CD8-positive, alpha-beta memory T cell (primary cell): ENCODE results near the gene NEU1. TPM values are rescaled to one million over a fixed set of nuclear protein-coding genes. Genes with fewer than 3 reads are reported as not detected.

Experiments
- CTCF ChIA-PET: fragments of 350-600 bp; sonication (Branson Sonifier 250); formaldehyde crosslinking; loops from one replicate; lab custom pipeline; 2021; ENCODE audit warnings: antibody characterized with exemption; lab: Charles Lee
- POLR2A ChIA-PET: fragments of 350-600 bp; sonication (Branson Sonifier 250); formaldehyde crosslinking; loops from one replicate; lab custom pipeline; 2021; ENCODE audit warnings: antibody characterized with exemption; lab: Charles Lee
- DNase-seq, 5 donors: peaks; one replicate each; pipeline versions ENCODE4 v3.0.0 to v3.0.0-alpha.2; 2020 to 2022; ENCODE audit warnings: mixed read lengths in 1 of 5
- H3K27ac ChIP-seq: one replicate; pipeline ENCODE4 v1.7.0; 2013; ENCODE audit warnings: low read depth, mild to moderate bottlenecking, low read length, moderate library complexity
- H3K27me3 ChIP-seq: 2 replicates; pipeline ENCODE4 v1.7.0; 2013; ENCODE audit warnings: low read length, mild to moderate bottlenecking; ENCODE audit not compliant: insufficient read depth, poor library complexity, severe bottlenecking
- H3K36me3 ChIP-seq: 2 replicates; pipeline ENCODE4 v1.7.0; 2013; ENCODE audit warnings: mild to moderate bottlenecking, low read length, moderate library complexity; ENCODE audit not compliant: insufficient read depth
- H3K4me1 ChIP-seq: 2 replicates; pipeline ENCODE4 v1.7.0; 2013; ENCODE audit warnings: mild to moderate bottlenecking, low read length, moderate library complexity; ENCODE audit not compliant: insufficient read depth
- H3K4me3 ChIP-seq: 2 replicates; pipeline ENCODE4 v1.7.0; 2013; ENCODE audit warnings: mild to moderate bottlenecking, low read length
- H3K9me3 ChIP-seq: 2 replicates; pipeline ENCODE4 v1.7.0; 2013; ENCODE audit warnings: mild to moderate bottlenecking, low read length
- H3K27ac Mint-ChIP-seq, 8 donors: one replicate each; pipeline ENCODE4 v1.8.0; 2020 to 2021; ENCODE audit warnings: mixed read lengths in 8 of 8, mild to moderate bottlenecking in 6 of 8, inconsistent platforms in 3 of 8, moderate library complexity in 3 of 8
- H3K27me3 Mint-ChIP-seq, 2 donors: one replicate each; pipeline ENCODE4 v1.8.0; 2020 to 2021; ENCODE audit warnings: mixed read lengths in 2 of 2, mild to moderate bottlenecking in 1 of 2, moderate library complexity in 1 of 2
- H3K36me3 Mint-ChIP-seq, 3 donors: one replicate each; pipeline ENCODE4 v1.8.0; 2020 to 2021; ENCODE audit warnings: mixed read lengths in 3 of 3, inconsistent platforms in 1 of 3, mild to moderate bottlenecking in 1 of 3
- H3K4me1 Mint-ChIP-seq, 3 donors: one replicate each; pipeline ENCODE4 v1.8.0; 2020 to 2021; ENCODE audit warnings: mixed read lengths in 3 of 3, inconsistent platforms in 1 of 3, mild to moderate bottlenecking in 1 of 3
- H3K4me3 Mint-ChIP-seq, 7 donors: one replicate each; pipeline ENCODE4 v1.8.0; 2020 to 2021; ENCODE audit warnings: mixed read lengths in 7 of 7, mild to moderate bottlenecking in 6 of 7, moderate library complexity in 4 of 7, inconsistent platforms in 2 of 7
- H3K9me3 Mint-ChIP-seq, 5 donors: one replicate each; pipeline ENCODE4 v1.8.0; 2020 to 2022; ENCODE audit warnings: mixed read lengths in 5 of 5, mild to moderate bottlenecking in 3 of 5, moderate library complexity in 2 of 5, inconsistent platforms in 1 of 5
- polyA plus RNA-seq: library from polyadenylated mRNA; unstranded; fragments of 300-500 nt; fragmentation: Illumina TruSeq; gene quantifications from one replicate; pipeline ENCODE4 v1.2.3, GENCODE V29; 2021
- total RNA-seq, 2 experiments: library from RNA; stranded (reverse); gene quantifications; one replicate each; pipeline ENCODE4 v1.2.3, GENCODE V29; 2021

The NEU1 gene
- total and polyA plus RNA-seq, 3 experiments from 2014 or later: 19.0 to 25.0 (median 19.4) TPM

- Mint-ChIP-seq H3K4me1 (peaks cover 0 to 2% (median 0%) of the 10 kb centered on the region in 3 donors), H3K27me3 (no peaks in the 10 kb centered on the region), H3K9me3 (no peaks in the 10 kb centered on the region), H3K27ac (peak overlapping the region in 3 of 8 donors; percentile 62 to 77 (median 75)), H3K4me3 (no peak overlapping the region), H3K36me3 (peaks cover 12 to 69% (median 17%) of the 10 kb centered on the region in 3 donors)
- H3K9me3 ChIP-seq: no peaks in the 10 kb centered on the region
- H3K4me3 ChIP-seq: no peak overlapping the region
- no peak for DNase-seq
- H3K27me3 ChIP-seq: no peaks in the 10 kb centered on the region
- no peak overlapping the region for H3K27ac ChIP-seq
- H3K36me3 ChIP-seq: peaks cover 31% of the 10 kb centered on the region
- POLR2A ChIA-PET: interaction anchor here (0.6 kb wide), 1 partner anchor 283 kb away, joined by 4 read pairs; the partner anchor contains the start of gene EGFL8
- CTCF ChIA-PET: no interaction called here
- H3K4me1 ChIP-seq: no peaks in the 10 kb centered on the region
These were observed 18.7 kb upstream of the NEU1 start for GRCh38 chr6:31881136-31881859.

GRCh38 chr6:31880616-31881015 is 18.0 kb upstream of the NEU1 start:
- POLR2A ChIA-PET: no interaction called here
- H3K27ac Mint-ChIP-seq: no peak overlapping the region

DNA sequence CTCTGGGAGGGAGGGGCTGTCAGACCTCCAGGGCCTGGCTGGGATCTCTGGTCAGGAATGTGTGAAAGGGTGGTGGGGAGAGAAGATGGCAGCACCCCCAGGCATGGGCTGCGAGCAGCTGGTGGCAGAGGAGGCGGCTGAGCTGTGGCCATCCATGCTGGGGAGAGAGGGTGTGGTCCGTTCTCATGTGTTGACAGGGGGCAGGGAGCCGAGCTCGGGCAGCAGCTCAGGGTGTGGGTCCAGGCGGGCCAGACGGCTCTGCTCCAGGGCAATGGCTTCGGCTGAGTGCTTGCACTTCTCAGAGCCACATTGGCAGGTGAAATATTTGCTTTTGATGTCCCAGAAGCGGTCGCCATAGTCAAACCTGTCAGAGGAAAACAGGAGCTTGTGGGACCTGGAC is 17.3 kb upstream of the NEU1 start:
- CTCF ChIA-PET: no interaction called here
- Histone ChIP-seq H3K9me3 (no peaks in the 10 kb centered on the region), H3K4me1 (no peaks in the 10 kb centered on the region), H3K27me3 (no peaks in the 10 kb centered on the region), H3K27ac (no peak overlapping the region), H3K4me3 (no peak overlapping the region), H3K36me3 (peaks cover 26% of the 10 kb centered on the region)
- H3K36me3 Mint-ChIP-seq: peaks cover 8 to 56% (median 9%) of the 10 kb centered on the region in 3 donors
- POLR2A ChIA-PET: no interaction called here
- no peaks in the 10 kb centered on the region for H3K9me3 Mint-ChIP-seq
- H3K27me3 Mint-ChIP-seq: no peaks in the 10 kb centered on the region
- H3K4me1 Mint-ChIP-seq: no peaks in the 10 kb centered on the region
- no peak overlapping the region for H3K4me3 Mint-ChIP-seq
- no peak for DNase-seq
- no peak overlapping the region for H3K27ac Mint-ChIP-seq

More at GRCh38 chr6:31880616-31881015, 18.0 kb upstream of the NEU1 start:
- Histone ChIP-seq H3K27ac (no peak overlapping the region), H3K9me3 (no peaks in the 10 kb centered on the region), H3K4me3 (no peak overlapping the region), H3K36me3 (peaks cover 26% of the 10 kb centered on the region), H3K4me1 (no peaks in the 10 kb centered on the region), H3K27me3 (no peaks in the 10 kb centered on the region)
- Mint-ChIP-seq H3K9me3 (no peaks in the 10 kb centered on the region), H3K4me1 (no peaks in the 10 kb centered on the region), H3K36me3 (peaks cover 8 to 62% (median 12%) of the 10 kb centered on the region in 3 donors), H3K4me3 (no peak overlapping the region), H3K27me3 (no peaks in the 10 kb centered on the region)
- DNase-seq: no peak
- CTCF ChIA-PET: no interaction called here

GRCh38 chr6:31879143-31879542 is 16.5 kb upstream of the NEU1 start:
- H3K36me3 ChIP-seq: peaks cover 26% of the 10 kb centered on the region
- Mint-ChIP-seq H3K4me3 (no peak overlapping the region), H3K27me3 (no peaks in the 10 kb centered on the region), H3K4me1 (no peaks in the 10 kb centered on the region), H3K36me3 (peaks cover 8 to 48% (median 9%) of the 10 kb centered on the region in 3 donors), H3K27ac (no peak overlapping the region), H3K9me3 (no peaks in the 10 kb centered on the region)
- no peaks in the 10 kb centered on the region for H3K27me3 ChIP-seq
- no peak overlapping the region for H3K4me3 ChIP-seq
- POLR2A ChIA-PET: no interaction called here
- CTCF ChIA-PET: no interaction called here
- no peaks in the 10 kb centered on the region for H3K9me3 ChIP-seq
- no peak for DNase-seq
- H3K27ac ChIP-seq: no peak overlapping the region
- H3K4me1 ChIP-seq: no peaks in the 10 kb centered on the region

- ChIA-PET POLR2A (no interaction called here), CTCF (no interaction called here)
- Mint-ChIP-seq H3K9me3 (no peaks in the 10 kb centered on the region), H3K4me3 (no peak within 1 kb of the TSS), H3K27me3 (no peaks in the 10 kb centered on the region), H3K36me3 (peaks cover 8 to 44% (median 9%) of the 10 kb centered on the region in 3 donors), H3K4me1 (no peaks in the 10 kb centered on the region), H3K27ac (peak within 1 kb of the TSS in 2 of 8 donors; percentile 17 to 82)
- H3K27me3 ChIP-seq: no peaks in the 10 kb centered on the region
- peaks cover 22% of the 10 kb centered on the region for H3K36me3 ChIP-seq
- no peaks in the 10 kb centered on the region for H3K4me1 ChIP-seq
- H3K27ac ChIP-seq: no peak within 1 kb of the TSS
- no peaks in the 10 kb centered on the region for H3K9me3 ChIP-seq
- no peak for DNase-seq
- no peak within 1 kb of the TSS for H3K4me3 ChIP-seq
These were observed 16.1 kb upstream of the NEU1 start, which contains the start of gene SLC44A4 for GRCh38 chr6:31878726-31879125. Gene SLC44A4, minus strand, starts transcription at chr6:31878997. Its CDS starts 17 bp downstream, at chr6:31878980.

- Histone ChIP-seq H3K27ac (no peak overlapping the region), H3K9me3 (no peaks in the 10 kb centered on the region), H3K4me3 (no peak overlapping the region), H3K27me3 (no peaks in the 10 kb centered on the region), H3K36me3 (peaks cover 18% of the 10 kb centered on the region), H3K4me1 (no peaks in the 10 kb centered on the region)
- Mint-ChIP-seq H3K27me3 (no peaks in the 10 kb centered on the region), H3K4me1 (no peaks in the 10 kb centered on the region), H3K27ac (peak overlapping the region in 1 of 8 donors; percentile 82), H3K9me3 (no peaks in the 10 kb centered on the region), H3K4me3 (no peak overlapping the region), H3K36me3 (peaks cover 8 to 39% (median 9%) of the 10 kb centered on the region in 3 donors)
- ChIA-PET CTCF (no interaction called here), POLR2A (no interaction called here)
- no peak for DNase-seq
These were observed 15.6 kb upstream of the NEU1 start for GRCh38 chr6:31878222-31878621.

GRCh38 chr6:31877651-31878161 is 15.1 kb upstream of the NEU1 start:
- POLR2A ChIA-PET: no interaction called here
- no peaks in the 10 kb centered on the region for H3K9me3 ChIP-seq
- CTCF ChIA-PET: no interaction called here
- H3K9me3 Mint-ChIP-seq: no peaks in the 10 kb centered on the region
- no peak overlapping the region for H3K4me3 Mint-ChIP-seq
- H3K4me3 ChIP-seq: no peak overlapping the region
- no peak for DNase-seq
- H3K4me1 ChIP-seq: no peaks in the 10 kb centered on the region
- H3K4me1 Mint-ChIP-seq: no peaks in the 10 kb centered on the region
- H3K36me3 ChIP-seq: peaks cover 13% of the 10 kb centered on the region
- no peaks in the 10 kb centered on the region for H3K27me3 Mint-ChIP-seq
- H3K36me3 Mint-ChIP-seq: peaks cover 8 to 34% (median 9%) of the 10 kb centered on the region in 3 donors
- no peak overlapping the region for H3K27ac ChIP-seq
- H3K27ac Mint-ChIP-seq: no peak overlapping the region
- no peaks in the 10 kb centered on the region for H3K27me3 ChIP-seq

DNA sequence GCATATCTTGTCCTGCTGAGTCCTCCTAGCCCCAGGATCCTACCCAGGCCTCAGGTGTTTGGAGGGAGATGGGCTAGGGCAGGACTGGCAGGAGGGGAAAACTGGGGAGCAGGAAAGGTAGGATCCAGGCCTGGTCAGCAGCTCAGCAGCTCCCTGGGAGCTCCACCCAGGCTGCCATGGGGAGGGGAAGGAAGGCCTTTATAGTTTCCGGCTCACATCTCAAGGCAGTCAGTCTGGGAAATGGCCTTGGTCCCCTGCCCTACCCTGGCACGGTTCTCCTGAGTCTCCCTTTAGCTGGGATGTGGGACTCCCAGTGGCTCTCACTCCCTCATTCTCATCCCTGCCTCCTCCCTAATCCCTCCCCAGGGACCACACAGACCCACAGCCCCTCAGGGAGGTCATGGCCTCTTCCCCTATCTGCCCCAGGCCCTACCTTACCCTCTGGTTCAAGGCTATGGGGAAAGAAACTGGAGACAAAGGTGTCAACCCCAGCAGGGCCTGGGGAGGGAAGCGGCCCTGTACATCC is 14.6 kb upstream of the NEU1 start:
- no peaks in the 10 kb centered on the region for H3K4me1 Mint-ChIP-seq
- no peak for DNase-seq
- peaks cover 8 to 29% (median 9%) of the 10 kb centered on the region in 3 donors for H3K36me3 Mint-ChIP-seq
- H3K27me3 Mint-ChIP-seq: no peaks in the 10 kb centered on the region
- Histone ChIP-seq H3K27me3 (no peaks in the 10 kb centered on the region), H3K9me3 (no peaks in the 10 kb centered on the region), H3K36me3 (peaks cover 8% of the 10 kb centered on the region), H3K27ac (no peak overlapping the region), H3K4me3 (no peak overlapping the region), H3K4me1 (no peaks in the 10 kb centered on the region)
- H3K9me3 Mint-ChIP-seq: no peaks in the 10 kb centered on the region
- ChIA-PET POLR2A (no interaction called here), CTCF (interaction anchor here (0.8 kb wide), 1 partner anchor 12 kb away, joined by 3 read pairs; no protein-coding TSS in a partner anchor)
- no peak overlapping the region for H3K4me3 Mint-ChIP-seq
- peak overlapping the region in 1 of 8 donors; percentile 55 for H3K27ac Mint-ChIP-seq
